ENCODE results near the gene ALK. TPM values are rescaled to one million over a fixed set of nuclear protein-coding genes. Genes with fewer than 3 reads are reported as not detected.

ALK gene
- polyA plus RNA-seq, 1 of the 3 experiments (the other 2 are of a cell fraction): 0.30 TPM

GRCh38 chr2:29922605-29923004, 1.2 kb upstream of the ALK start:
- ChIA-PET POLR2A (interaction anchor here (1.2 to 5.9 kb wide), 2 partner anchors 104 to 194 kb away, joined by 3 to 66 read pairs; no protein-coding TSS in a partner anchor), CTCF (interaction anchor here (0.5 to 14.9 kb wide), 51 partner anchors 12 to 1103 kb away, joined by 3 to 398 read pairs (median 5); partner anchors contain the start of gene YPEL5)

GRCh38 chr2:29920631-29921559, 491 bp downstream of the ALK start:
- 2% methylated on average over 44 of the region's 71 CpGs for WGBS (ENCODE audit: low lambda C conversion rate)

More at GRCh38 chr2:29922605-29923004, 1.2 kb upstream of the ALK start:
- Histone ChIP-seq H3K9me3 (no peaks in the 10 kb centered on the region), H2AFZ (ENCODE audit: low read depth) (no peak overlapping the region), H3K4me1 (ENCODE audit: control insufficient read depth in 1 of 2, insufficient read depth in 2 of 2, low read depth in 1 of 2, low read length in 1 of 2) (peaks cover 0 to 16% of the 10 kb centered on the region in 2 experiments; a peak in 2 of 4 replicates), H4K20me1 (ENCODE audit: insufficient read depth) (no peaks in the 10 kb centered on the region), H3K36me3 (replicated peaks in 1 of 2; ENCODE audit: control insufficient read depth in 1 of 2, insufficient read depth in 2 of 2, low read length in 1 of 2) (no peaks in the 10 kb centered on the region), H3F3A (replicated peaks; ENCODE audit: insufficient read depth) (no peaks in the 10 kb centered on the region), H3K9ac (no peak overlapping the region), H3K4me2 (no peak overlapping the region), H3K4me3 (ENCODE audit: low read depth in 2 of 2, low read length in 1 of 2) (no peak overlapping the region), H3K27ac (ENCODE audit: low read depth in 2 of 2, low read length in 1 of 2) (peak overlapping the region in 1 of 2 experiments; percentile 82; a peak in 1 of 4 replicates), H3K9me2 (no peaks in the 10 kb centered on the region), H3K79me2 (ENCODE audit: insufficient read depth) (no peaks in the 10 kb centered on the region), H3K27me3 (ENCODE audit: insufficient read depth) (peaks cover 38% of the 10 kb centered on the region)
- WGBS (ENCODE audit: low lambda C conversion rate): 52% methylated on average over 4 of the region's 4 CpGs
- DNase-seq: no peak
- TF ChIP-seq MAX (IDR thresholded peaks at IDR 0.05; ENCODE audit: low read depth) (no peak), EZH2phosphoT487 (IDR thresholded peaks at IDR 0.05; ENCODE audit: borderline replicate concordance, low read depth) (no peak), TEAD4 (IDR thresholded peaks at IDR 0.05; ENCODE audit: borderline replicate concordance, insufficient read depth) (no peak)

More at GRCh38 chr2:29920631-29921559, 491 bp downstream of the ALK start:
- peaks cover 38% of the 10 kb centered on the region for H3K27me3 ChIP-seq (ENCODE audit: insufficient read depth)
- H3K27ac ChIP-seq (ENCODE audit: low read depth in 2 of 2, low read length in 1 of 2): peak overlapping the region in 1 of 2 experiments; percentile 89; a peak in 2 of 4 replicates
- H3K9me2 ChIP-seq: no peaks in the 10 kb centered on the region
- no peaks in the 10 kb centered on the region for H3K79me2 ChIP-seq (ENCODE audit: insufficient read depth)
- no peaks in the 10 kb centered on the region for H4K20me1 ChIP-seq (ENCODE audit: insufficient read depth)
- peak; percentile 32; the same call in 1 of the 2 replicates for TF ChIP-seq MXI1 (IDR thresholded peaks at IDR 0.05; ENCODE audit: low read depth, low read length)
- no peak for TF ChIP-seq JUND (IDR thresholded peaks at IDR 0.05)
- 0 out of 2 replicates have a peak, but pooled peaks have one; percentile 2 for TF ChIP-seq REST (IDR thresholded peaks at IDR 0.05; ENCODE audit: low read depth, low read length)
- peak; percentile 17 for TF ChIP-seq RAD21 (IDR thresholded peaks at IDR 0.05; ENCODE audit: low read length)
- peak; percentile 13 for TF ChIP-seq CHD2 (IDR thresholded peaks at IDR 0.05; ENCODE audit: low read length, partially characterized antibody)
- no peak for TF ChIP-seq NRF1 (IDR thresholded peaks at IDR 0.05; ENCODE audit: low read depth, low read length)
- TF ChIP-seq RFX5 (IDR thresholded peaks at IDR 0.05; ENCODE audit: low read length): no peak
- no peaks in the 10 kb centered on the region for H3K36me3 ChIP-seq (replicated peaks in 1 of 2; ENCODE audit: control insufficient read depth in 1 of 2, insufficient read depth in 2 of 2, low read length in 1 of 2)
- peaks cover 0 to 33% of the 10 kb centered on the region in 2 experiments; a peak in 2 of 4 replicates for H3K4me1 ChIP-seq (ENCODE audit: control insufficient read depth in 1 of 2, insufficient read depth in 2 of 2, low read depth in 1 of 2, low read length in 1 of 2)
- DNase-seq: peak; percentile 76
- no peaks in the 10 kb centered on the region for H3F3A ChIP-seq (replicated peaks; ENCODE audit: insufficient read depth)
- peak overlapping the region; percentile 2; the same call in 1 of the 2 replicates for H2AFZ ChIP-seq (ENCODE audit: low read depth)
- no peak overlapping the region for H3K9ac ChIP-seq
- ChIA-PET POLR2A (interaction anchor here (0.7 to 6.6 kb wide), 25 partner anchors 8 to 962 kb away, joined by 3 to 66 read pairs (median 4); no protein-coding TSS in a partner anchor), CTCF (interaction anchor here (0.7 to 14.9 kb wide), 33 partner anchors 10 to 964 kb away, joined by 3 to 398 read pairs (median 4); no protein-coding TSS in a partner anchor)
- peak overlapping the region; percentile 61 to 71 for H3K4me3 ChIP-seq (ENCODE audit: low read depth in 2 of 2, low read length in 1 of 2)
- peak overlapping the region; percentile 92 for H3K4me2 ChIP-seq
- no peaks in the 10 kb centered on the region for H3K9me3 ChIP-seq
